Neuron (in vitro differentiated cells): ENCODE results near the gene LINGO1.
A peak's percentile ranks its signal among the peaks of the same experiment; 100 is the strongest.

Experiments used
- H2AFZ ChIP-seq: one replicate; pipeline ENCODE4 v1.6.1; 2013; ENCODE audit warnings: low read depth, mild to moderate bottlenecking, inconsistent platforms, low read length, moderate library complexity
- H3K27me3 ChIP-seq: one replicate; pipeline ENCODE4 v1.6.1; 2013; ENCODE audit warnings: low read length; ENCODE audit not compliant: insufficient read depth
- H3K36me3 ChIP-seq: one replicate; pipeline ENCODE4 v1.6.1; 2013; ENCODE audit warnings: low read length; ENCODE audit not compliant: insufficient read depth
- H3K4me1 ChIP-seq: one replicate; pipeline ENCODE4 v1.6.1; 2013; ENCODE audit warnings: low read length; ENCODE audit not compliant: insufficient read depth
- H3K4me3 ChIP-seq: 2 replicates; pipeline ENCODE4 v1.5.1; 2013; ENCODE audit warnings: mild to moderate bottlenecking, low read length, moderate library complexity
- H3K9me3 ChIP-seq: one replicate; pipeline ENCODE4 v1.6.1; 2013; ENCODE audit warnings: low read length

Gene LINGO1

DNA sequence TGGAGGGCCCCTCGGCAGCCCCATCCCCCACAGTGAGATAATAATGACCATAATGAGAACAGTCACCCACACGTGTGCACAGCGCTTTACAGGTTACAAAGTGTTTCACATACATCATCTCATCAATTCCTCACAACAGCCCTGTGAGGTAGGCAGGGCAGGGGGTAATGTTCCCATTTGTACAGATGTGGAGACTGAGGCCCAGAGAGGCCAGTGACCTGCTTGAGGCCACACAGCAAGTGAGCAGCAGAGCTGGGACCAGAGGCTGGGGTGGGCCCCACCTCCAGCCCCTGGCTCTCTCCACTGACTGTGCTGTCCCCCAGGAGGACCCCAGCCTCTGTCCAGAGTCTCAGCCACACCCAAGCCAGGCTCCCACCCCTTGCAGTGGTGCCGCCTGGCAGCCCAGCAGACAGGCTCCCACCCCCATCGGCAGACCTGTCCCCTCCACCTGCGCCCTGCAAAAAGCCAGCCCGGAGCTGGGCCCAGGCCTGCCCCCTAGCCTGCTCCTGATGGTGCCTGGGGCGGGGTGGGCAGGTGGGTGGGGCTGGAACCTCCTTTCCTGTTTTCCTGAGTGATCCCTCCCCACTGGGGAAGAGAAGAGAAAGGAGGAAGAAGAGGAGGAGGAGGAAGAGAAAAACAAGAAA lies 19.6 kb downstream of the LINGO1 start:
- H3K27me3 ChIP-seq, result no peaks in the 10 kb centered on the region
- peaks cover 4% of the 10 kb centered on the region for H3K4me1 ChIP-seq
- H3K36me3 ChIP-seq, result peaks cover 12% of the 10 kb centered on the region
- H3K9me3 ChIP-seq, result no peaks in the 10 kb centered on the region
- no peak overlapping the region for H3K4me3 ChIP-seq
- no peak overlapping the region for H2AFZ ChIP-seq

DNA sequence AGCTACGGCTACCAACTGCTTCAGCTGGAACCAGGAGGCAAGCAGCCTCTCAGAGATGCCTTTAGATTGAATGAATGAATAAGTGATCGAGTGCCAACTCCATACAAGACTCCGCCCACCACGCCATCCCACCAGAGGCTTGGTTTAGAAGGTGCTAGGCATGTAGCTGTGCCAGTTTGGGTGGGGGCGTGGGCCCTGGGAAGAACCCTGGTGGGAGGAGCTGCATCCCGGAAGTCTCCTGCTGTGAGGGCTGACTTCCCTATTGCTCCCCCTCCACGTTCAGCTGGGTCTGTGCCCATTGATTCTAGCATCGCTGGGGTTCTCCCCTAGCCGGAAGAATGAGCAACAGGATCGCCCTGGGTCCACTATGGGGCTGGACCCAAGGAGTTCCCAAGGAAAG lies 20.9 kb downstream of the LINGO1 start:
- no peaks in the 10 kb centered on the region for H3K27me3 ChIP-seq
- H2AFZ ChIP-seq, result no peak overlapping the region
- peaks cover 11% of the 10 kb centered on the region for H3K4me1 ChIP-seq
- H3K36me3 ChIP-seq, result peaks cover 12% of the 10 kb centered on the region
- H3K4me3 ChIP-seq, result no peak overlapping the region
- H3K9me3 ChIP-seq, result no peaks in the 10 kb centered on the region

DNA sequence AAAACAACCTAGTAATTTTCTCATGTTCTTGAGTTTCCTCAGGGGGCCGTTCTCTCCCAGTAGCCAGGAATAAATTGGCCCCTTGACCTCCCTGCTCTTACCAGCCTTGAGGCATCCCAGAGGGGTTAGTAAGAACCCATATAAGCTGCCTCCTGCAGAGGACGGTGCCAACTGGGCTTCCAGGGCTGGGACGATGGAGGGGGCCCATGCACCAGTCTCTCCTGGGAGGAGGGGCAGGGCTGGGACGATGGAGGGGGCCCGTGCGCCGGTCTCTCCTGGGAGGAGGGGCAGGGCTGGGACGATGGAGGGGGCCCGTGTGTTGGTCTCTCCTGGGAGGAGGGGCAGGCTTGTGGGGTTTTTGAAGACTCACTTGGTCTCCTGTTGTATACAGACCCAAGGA lies 22.0 kb downstream of the LINGO1 start:
- H3K27me3 ChIP-seq, result no peaks in the 10 kb centered on the region
- no peak overlapping the region for H3K4me3 ChIP-seq
- H3K9me3 ChIP-seq, result no peaks in the 10 kb centered on the region
- no peak overlapping the region for H2AFZ ChIP-seq
- H3K36me3 ChIP-seq, result peaks cover 12% of the 10 kb centered on the region
- H3K4me1 ChIP-seq, result peaks cover 21% of the 10 kb centered on the region

DNA sequence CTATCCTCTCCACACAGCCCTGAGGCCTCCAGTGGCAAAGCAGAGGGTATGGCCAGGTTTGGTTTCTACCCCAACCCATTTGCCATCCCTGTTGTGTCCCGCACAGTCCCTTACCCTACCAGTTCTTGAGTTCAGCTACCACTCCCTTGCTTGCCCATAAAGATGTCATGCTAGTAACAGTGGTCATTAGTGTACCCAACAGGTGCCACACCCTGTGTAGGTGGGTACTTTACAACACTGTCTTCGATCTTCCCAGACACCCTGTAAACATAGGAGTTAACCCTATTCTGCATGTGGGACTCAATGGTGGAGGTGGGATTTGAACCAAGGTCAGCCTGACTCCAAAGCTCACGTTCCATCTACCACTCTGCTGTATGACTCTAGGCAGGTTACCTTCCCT lies 23.2 kb downstream of the LINGO1 start:
- Histone ChIP-seq H3K4me3 (no peak overlapping the region), H3K4me1 (peaks cover 33% of the 10 kb centered on the region), H3K36me3 (peaks cover 5% of the 10 kb centered on the region), H2AFZ (no peak overlapping the region), H3K27me3 (no peaks in the 10 kb centered on the region), H3K9me3 (no peaks in the 10 kb centered on the region)

DNA sequence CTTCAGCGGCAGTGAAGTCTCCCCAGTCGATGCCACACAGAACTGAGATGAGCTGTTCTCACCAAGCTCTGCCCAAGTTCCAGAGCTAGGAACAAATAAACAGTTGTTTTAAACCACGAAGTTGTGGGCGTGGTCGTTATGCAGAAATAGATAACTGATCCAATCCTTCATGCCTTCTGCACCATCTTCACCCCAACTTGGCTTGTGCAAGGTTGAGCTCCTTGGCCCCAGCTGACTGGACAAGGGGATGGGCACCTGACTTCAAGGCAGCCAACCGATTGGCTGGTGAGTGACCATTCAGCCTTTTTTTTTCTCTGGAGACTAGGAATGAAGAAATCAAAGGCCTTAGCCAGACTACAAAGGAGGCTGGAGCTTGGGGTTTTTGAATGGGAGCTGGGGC lies 23.9 kb downstream of the LINGO1 start:
- Histone ChIP-seq H3K4me3 (no peak overlapping the region), H2AFZ (no peak overlapping the region), H3K27me3 (no peaks in the 10 kb centered on the region), H3K4me1 (peaks cover 38% of the 10 kb centered on the region), H3K36me3 (no peaks in the 10 kb centered on the region), H3K9me3 (no peaks in the 10 kb centered on the region)

DNA sequence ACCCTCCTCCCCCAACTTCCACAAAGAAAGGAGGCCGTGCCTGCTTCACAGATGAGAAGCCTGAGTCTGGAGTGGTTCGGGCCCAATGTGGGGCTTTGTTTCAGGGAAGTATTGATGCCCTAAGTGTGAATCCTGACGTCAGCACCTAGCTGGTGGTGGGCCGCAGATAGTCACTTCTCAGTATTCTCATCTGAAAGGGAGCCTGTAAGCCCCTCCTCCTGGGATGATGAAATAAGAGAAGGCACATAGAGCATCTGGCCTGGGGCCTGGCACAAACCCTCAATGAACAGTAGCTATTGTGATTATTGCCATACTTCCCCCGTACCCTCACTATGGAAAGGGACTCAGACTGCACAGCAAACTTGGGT lies 24.8 kb downstream of the LINGO1 start:
- Histone ChIP-seq H3K27me3 (no peaks in the 10 kb centered on the region), H3K9me3 (no peaks in the 10 kb centered on the region), H3K4me1 (peaks cover 42% of the 10 kb centered on the region), H3K36me3 (no peaks in the 10 kb centered on the region), H2AFZ (no peak overlapping the region), H3K4me3 (no peak overlapping the region)

DNA sequence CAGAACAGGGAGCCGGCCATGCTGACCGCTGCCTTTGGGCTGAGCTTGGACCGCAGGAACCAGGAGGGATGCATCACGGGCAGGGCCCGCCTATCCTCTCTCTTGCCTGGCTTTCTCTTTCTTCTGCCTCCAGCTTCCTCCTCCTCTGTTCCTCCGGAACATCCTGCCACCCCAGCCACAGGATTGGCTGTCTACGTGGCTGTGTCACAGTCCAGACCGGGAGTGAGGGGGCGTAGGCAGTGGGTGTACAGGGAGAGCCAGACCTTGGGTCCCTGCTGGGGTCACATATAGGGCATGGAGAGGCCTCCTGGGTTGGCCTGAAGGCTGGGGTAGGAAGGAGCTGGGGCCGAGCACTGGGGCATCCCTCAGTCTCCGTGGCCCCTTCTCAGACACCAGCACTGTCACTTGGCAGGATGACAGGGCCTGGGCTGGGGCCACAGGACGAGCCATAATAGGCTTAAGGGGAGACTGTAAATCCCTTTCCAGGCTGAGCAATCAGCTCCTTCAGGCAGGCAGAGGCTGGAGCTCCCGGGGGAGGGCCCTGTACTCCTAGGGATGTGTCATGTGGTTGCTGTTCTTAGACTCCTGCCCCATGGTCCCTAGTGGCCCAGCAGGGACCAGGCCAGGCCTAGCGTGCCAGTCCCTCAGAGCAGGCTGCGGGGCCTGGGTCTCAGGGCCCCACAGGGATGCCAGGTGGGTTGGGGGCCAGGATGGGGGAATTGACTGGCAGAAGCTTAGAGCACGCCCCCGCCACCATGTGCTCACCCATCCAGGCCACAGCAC lies 25.4 kb downstream of the LINGO1 start:
- Histone ChIP-seq H3K27me3 (no peaks in the 10 kb centered on the region), H3K4me1 (peaks cover 42% of the 10 kb centered on the region), H3K9me3 (no peaks in the 10 kb centered on the region), H3K4me3 (no peak overlapping the region), H2AFZ (no peak overlapping the region), H3K36me3 (no peaks in the 10 kb centered on the region)

DNA sequence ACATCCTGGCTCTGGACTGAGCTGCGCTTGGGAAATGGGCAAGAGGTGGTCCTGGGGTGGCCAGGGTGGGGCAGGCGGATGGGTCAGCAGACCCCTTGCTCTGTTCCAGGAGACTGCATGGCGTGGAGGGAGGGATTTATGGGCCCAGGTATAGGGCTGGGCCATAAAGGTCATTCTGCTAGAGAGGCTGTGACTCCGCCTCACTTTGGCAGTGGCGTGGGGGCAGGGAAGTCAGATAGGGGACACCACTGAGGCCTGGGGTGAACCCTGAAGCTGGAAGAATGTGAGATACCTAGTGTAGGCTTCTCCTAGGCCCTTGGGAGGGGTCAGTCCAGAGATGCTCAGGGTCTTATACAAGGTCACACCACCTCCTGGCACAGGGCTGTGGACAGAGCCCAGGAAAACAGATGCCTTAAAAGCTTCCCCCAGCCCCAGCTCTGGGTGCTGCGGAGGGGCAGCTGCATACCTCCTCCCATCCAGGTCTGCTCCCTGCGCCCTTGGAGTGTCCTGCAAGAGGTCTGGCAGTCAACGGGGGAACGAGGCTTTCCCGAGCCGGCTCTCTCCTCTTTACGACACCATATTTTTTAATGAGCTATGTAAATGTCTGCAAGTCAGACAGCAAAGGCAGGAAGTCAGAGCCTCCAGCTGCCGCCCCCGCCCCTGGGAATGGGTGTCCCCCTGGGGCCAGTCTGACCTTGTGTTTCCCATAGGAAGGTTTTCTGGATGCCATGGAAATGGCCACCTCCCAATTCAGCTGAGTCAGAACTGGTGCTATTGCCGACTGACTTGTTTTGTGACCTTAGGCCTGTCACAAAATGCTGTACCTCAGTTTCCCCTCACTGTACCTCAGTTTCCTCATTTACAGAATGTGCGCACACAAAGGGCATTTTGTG lies 26.3 kb downstream of the LINGO1 start:
- Histone ChIP-seq H2AFZ (no peak overlapping the region), H3K36me3 (no peaks in the 10 kb centered on the region), H3K4me1 (peaks cover 42% of the 10 kb centered on the region), H3K27me3 (no peaks in the 10 kb centered on the region), H3K9me3 (no peaks in the 10 kb centered on the region), H3K4me3 (no peak overlapping the region)

DNA sequence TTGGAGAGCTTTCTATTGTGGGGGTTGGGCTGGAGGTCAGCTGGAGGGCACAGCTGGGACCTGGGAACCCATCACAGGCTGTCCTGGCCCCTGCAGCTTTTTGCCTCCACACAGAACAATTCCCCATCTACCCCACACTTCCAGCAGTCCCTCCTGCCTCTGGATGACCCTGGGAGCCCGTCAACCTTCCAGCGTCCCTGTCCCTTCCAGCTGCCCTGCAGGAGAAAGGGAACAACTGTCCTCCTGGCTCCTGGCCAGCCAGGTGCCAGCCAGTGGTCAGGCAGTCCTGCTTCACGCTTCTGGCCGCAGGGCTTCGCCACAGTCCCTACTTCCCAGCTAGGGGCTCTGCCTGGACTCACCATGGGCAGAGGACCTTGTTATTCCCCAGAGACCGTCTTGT lies 27.2 kb downstream of the LINGO1 start:
- H3K36me3 ChIP-seq, result no peaks in the 10 kb centered on the region
- H3K9me3 ChIP-seq, result no peaks in the 10 kb centered on the region
- no peaks in the 10 kb centered on the region for H3K27me3 ChIP-seq
- H2AFZ ChIP-seq, result no peak overlapping the region
- H3K4me1 ChIP-seq, result peaks cover 42% of the 10 kb centered on the region
- no peak overlapping the region for H3K4me3 ChIP-seq

DNA sequence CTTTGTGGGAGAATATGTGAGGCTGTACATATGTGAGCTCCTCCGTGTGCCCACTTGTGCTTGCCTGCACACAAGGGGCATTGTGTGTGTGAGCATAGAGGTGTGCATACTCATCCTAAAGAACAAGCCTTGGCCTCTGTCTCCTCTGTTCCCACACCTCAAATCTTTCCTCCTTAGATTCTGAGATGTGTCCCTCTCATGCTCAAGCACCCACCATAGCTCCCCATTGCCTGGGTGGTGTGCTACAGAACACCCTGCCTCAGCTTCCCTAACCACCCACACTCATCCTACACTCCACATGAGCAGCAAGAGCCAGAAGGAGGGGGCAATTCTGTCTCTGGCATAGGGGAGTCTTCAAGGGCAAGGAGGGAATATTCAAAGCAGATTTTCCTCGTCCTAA lies 27.7 kb downstream of the LINGO1 start:
- Histone ChIP-seq H3K4me3 (peak overlapping the region; percentile 33), H2AFZ (no peak overlapping the region), H3K4me1 (peaks cover 44% of the 10 kb centered on the region), H3K36me3 (no peaks in the 10 kb centered on the region), H3K9me3 (no peaks in the 10 kb centered on the region), H3K27me3 (no peaks in the 10 kb centered on the region)

DNA sequence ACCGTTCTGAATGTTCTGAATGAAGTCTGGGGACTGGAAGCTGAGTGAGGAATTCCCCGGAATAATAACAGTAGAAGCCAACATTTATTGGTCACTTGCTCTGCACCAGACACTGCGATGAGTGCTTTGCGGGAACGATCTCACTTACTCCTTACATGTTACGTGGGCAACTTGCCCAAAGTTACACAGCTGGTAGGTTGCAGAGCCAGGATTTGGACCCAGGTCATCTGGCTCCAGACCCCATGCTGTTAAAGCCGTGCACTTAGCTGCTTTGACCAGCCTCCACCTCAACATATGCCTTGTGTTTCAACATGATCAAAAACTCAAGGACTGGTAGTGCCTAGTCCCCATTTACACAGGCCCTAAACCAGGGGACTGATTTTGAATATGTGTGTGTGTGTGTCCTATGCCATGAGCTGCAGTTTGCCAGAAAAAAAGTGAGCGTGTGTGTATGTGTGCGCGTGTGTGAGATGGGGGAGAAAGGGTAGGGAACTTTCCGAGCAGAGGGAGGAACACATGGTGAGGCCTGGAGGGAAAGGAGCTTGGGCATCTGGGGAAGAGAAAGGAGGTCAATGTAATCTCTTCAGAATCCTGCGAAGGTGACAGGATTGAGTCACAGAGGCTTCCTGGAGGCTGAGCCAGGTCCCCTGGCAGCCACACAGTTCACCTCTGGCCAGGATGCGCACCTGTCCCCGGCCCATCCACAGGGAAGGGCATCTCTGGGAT lies 28.9 kb downstream of the LINGO1 start:
- Histone ChIP-seq H3K36me3 (no peaks in the 10 kb centered on the region), H3K4me1 (peaks cover 45% of the 10 kb centered on the region), H3K9me3 (no peaks in the 10 kb centered on the region), H3K4me3 (no peak overlapping the region), H2AFZ (peak overlapping the region; percentile 3), H3K27me3 (no peaks in the 10 kb centered on the region)

DNA sequence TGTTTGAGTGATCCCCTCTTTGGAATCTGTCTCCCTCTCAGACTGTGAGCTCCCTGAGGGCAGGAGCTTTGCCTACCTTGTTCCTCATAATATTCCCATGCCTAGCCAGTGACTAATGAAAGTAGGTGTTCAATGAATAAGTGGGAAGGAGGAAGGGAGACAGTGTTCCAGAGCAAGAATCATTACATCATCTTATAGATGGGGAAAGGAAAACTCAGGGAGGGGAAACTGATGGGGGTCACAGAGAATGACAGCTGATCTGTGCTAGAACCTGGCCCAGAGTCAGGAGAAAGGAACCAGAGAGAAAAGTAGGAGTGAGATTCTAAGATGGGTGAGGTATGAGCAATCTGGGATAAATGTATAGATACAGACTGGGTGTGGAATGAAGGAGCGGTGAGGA lies 29.9 kb downstream of the LINGO1 start:
- no peaks in the 10 kb centered on the region for H3K27me3 ChIP-seq
- no peaks in the 10 kb centered on the region for H3K9me3 ChIP-seq
- peaks cover 45% of the 10 kb centered on the region for H3K4me1 ChIP-seq
- H3K36me3 ChIP-seq, result no peaks in the 10 kb centered on the region
- no peak overlapping the region for H2AFZ ChIP-seq
- no peak overlapping the region for H3K4me3 ChIP-seq

DNA sequence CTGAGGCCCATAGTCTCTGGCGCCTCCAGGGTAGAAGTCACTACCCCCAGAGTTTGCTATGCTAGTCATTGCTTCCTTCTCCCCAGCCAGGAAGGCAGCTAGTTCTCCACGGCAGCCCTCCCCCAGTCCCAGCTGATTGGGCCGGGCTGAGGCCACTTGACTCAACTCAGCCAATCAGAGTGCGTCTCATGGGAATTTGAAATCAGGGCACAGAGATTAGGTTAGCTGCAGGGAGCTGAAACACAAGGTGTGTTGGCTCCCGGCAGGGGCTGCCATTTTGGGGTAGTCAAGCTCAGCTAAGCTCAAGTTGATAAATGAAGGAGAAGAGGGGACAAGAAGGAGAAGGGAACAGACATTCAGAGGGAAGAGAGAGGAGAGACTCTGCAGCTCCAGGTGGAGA lies 32.8 kb downstream of the LINGO1 start:
- no peaks in the 10 kb centered on the region for H3K36me3 ChIP-seq
- H3K9me3 ChIP-seq, result no peaks in the 10 kb centered on the region
- H2AFZ ChIP-seq, result no peak overlapping the region
- H3K27me3 ChIP-seq, result no peaks in the 10 kb centered on the region
- H3K4me1 ChIP-seq, result peaks cover 20% of the 10 kb centered on the region
- no peak overlapping the region for H3K4me3 ChIP-seq
